GM12878 (cell line): Measurements from ENCODE around the gene PCDHA7. TPM values are rescaled to one million over a fixed set of nuclear protein-coding genes. Genes with fewer than 3 reads are reported as not detected.
"Not testable (repeated sequence)": the region's sequence is repeated elsewhere in the genome, so short reads cannot be mapped to it uniquely, and the experiment has no call there.

ENCODE experiments used
- ATAC-seq: fragments of 200-7000 bp; cut with Tn5 transposase; 3 replicates; pipeline ENCODE4 v1.9.1; 2020; ENCODE audit warnings: mild to moderate bottlenecking, moderate library complexity
- BruUV-seq: library from RNA; stranded (reverse); fragments of 400-500 nt; replicated peaks from 2 replicates; lab custom pipeline; 2021; lab: Mats Ljungman, UMichigan
- CTCF ChIA-PET: fragments of 300-600 bp; sonication (Branson Sonifier 250); formaldehyde crosslinking; extraction: SDS; loops from one replicate; lab custom pipeline; 2021; ENCODE audit warnings: inconsistent platforms; lab: Yijun Ruan, JAX
- POLR2A ChIA-PET: fragments of 350-600 bp; formaldehyde crosslinking; extraction: SDS; loops from one replicate; lab custom pipeline; 2021; ENCODE audit warnings: inconsistent platforms; lab: Charles Lee
- RAD21 ChIA-PET: fragments of 300-600 bp; sonication (Branson Sonifier 250); formaldehyde crosslinking; loops from one replicate; lab custom pipeline; 2023; ENCODE audit warnings: antibody characterized with exemption; ENCODE audit not compliant: unreplicated experiment; lab: Charles Lee
- SMC1A ChIA-PET: fragments of 300-600 bp; sonication (Branson Sonifier 250); formaldehyde crosslinking; loops from one replicate; lab custom pipeline; 2023; ENCODE audit not compliant: unreplicated experiment, uncharacterized antibody; lab: Charles Lee
- DNase-seq: peaks from one replicate; pipeline ENCODE4 v3.0.0-alpha.2; 2011; ENCODE audit warnings: low read depth, low spot score
- FAIRE-seq: peaks from 3 replicates; lab custom pipeline; 2011; peaks lifted over from hg19 to GRCh38; lab: Jason Lieb, UNC
- H2AFZ ChIP-seq: 2 replicates; pipeline ENCODE4 v1.6.0; 2011; ENCODE audit warnings: low read depth, low read length, control low read depth; ENCODE audit not compliant: control insufficient read depth
- H3K27ac ChIP-seq: 2 replicates; pipeline ENCODE4 v1.5.1; 2011; ENCODE audit warnings: control low read depth; ENCODE audit not compliant: control insufficient read depth, insufficient read depth
- H3K27me3 ChIP-seq, 2 experiments: replicated peaks in 1 of 2; 2 replicates each; pipeline versions ENCODE4 v1.6.0 to v1.6.1; 2011; ENCODE audit warnings: low read length in 1 of 2; ENCODE audit not compliant: control insufficient read depth in 2 of 2, insufficient read depth in 2 of 2
- H3K36me3 ChIP-seq, 2 experiments: 2 replicates each; pipeline ENCODE4 v1.5.1; 2011; ENCODE audit warnings: low read length in 1 of 2; ENCODE audit not compliant: control insufficient read depth in 2 of 2, insufficient read depth in 2 of 2
- H3K4me1 ChIP-seq: 2 replicates; pipeline ENCODE4 v1.6.1; 2011; ENCODE audit warnings: mild to moderate bottlenecking, low read length, moderate library complexity, mixed read lengths; ENCODE audit not compliant: control insufficient read depth, insufficient read depth
- H3K4me2 ChIP-seq: 2 replicates; pipeline ENCODE4 v1.6.0; 2011; ENCODE audit warnings: control low read depth; ENCODE audit not compliant: control insufficient read depth, insufficient read depth
- H3K4me3 ChIP-seq: fragments of 200-600 bp; sonication (generic); 2 replicates; pipeline ENCODE4 v1.5.1; 2016
- H3K79me2 ChIP-seq: 2 replicates; pipeline ENCODE4 v1.6.0; 2011; ENCODE audit warnings: low read length; ENCODE audit not compliant: control insufficient read depth, insufficient read depth
- H3K9ac ChIP-seq: 2 replicates; pipeline ENCODE4 v1.8.0; 2011; ENCODE audit warnings: low read length, control low read depth, mixed read lengths; ENCODE audit not compliant: control insufficient read depth, insufficient read depth
- H3K9me3 ChIP-seq: replicated peaks from 3 replicates; pipeline ENCODE4 v1.5.1; 2011; ENCODE audit warnings: mild to moderate bottlenecking, low read length; ENCODE audit not compliant: control insufficient read depth, insufficient read depth
- H4K20me1 ChIP-seq: 2 replicates; pipeline ENCODE4 v1.6.0; 2011; ENCODE audit not compliant: control insufficient read depth, insufficient read depth
- SRF ChIP-seq, 2 experiments: IDR thresholded peaks; 2 replicates each; pipeline ENCODE4 v1.6.1; 2011; ENCODE audit warnings: low read depth in 2 of 2, low read length in 2 of 2, mild to moderate bottlenecking in 1 of 2, moderate library complexity in 1 of 2
- WGBS: methylation state at CpG from one replicate; pipeline ENCODE4 v1.1.6; 2016; ENCODE audit warnings: low lambda C conversion rate; ENCODE audit not compliant: insufficient replicate concordance, insufficient coverage; ENCODE audit errors: missing lambda C conversion rate; 5-methylcytosine and 5-hydroxymethylcytosine counted together
- in situ Hi-C: fragments of 300-500 bp; cut with MboI; formaldehyde crosslinking; loops from 9 replicates; pipeline ENCODE4 v1.14.3; 2018; ENCODE audit warnings: mixed read lengths
- intact Hi-C: fragments of 100-400 bp; cut with micrococcal nuclease; formaldehyde crosslinking; loops from one replicate; pipeline ENCODE4 v1.14.2; 2022; ENCODE audit not compliant: unreplicated experiment
- polyA plus RNA-seq, 11 experiments: library from polyadenylated mRNA; depleted of rRNA in 4 of 11; unstranded in 6 of 11; stranded (reverse) in 5 of 11; fragments of >200 nt; fragmentation: Nextera tagmentation in 4 of 11; fragmentation: Illumina TruSeq in 1 of 11; extraction: Ambion mirVana in 4 of 11; extraction: Trizol in 1 of 11; gene quantifications; 1 replicate in 1 of 11; 2 replicates in 10 of 11; pipeline versions ENCODE4 v1.2.1 to v1.2.3, GENCODE V29; 2011 to 2016; ENCODE audit warnings: inconsistent platforms in 2 of 11, missing spikeins in 2 of 11, low read depth in 1 of 11
- total RNA-seq, 4 experiments: library from RNA; depleted of rRNA in 3 of 4; stranded (reverse); fragments of >200 nt in 3 of 4; fragmentation: Illumina TruSeq in 1 of 4; extraction: Trizol in 1 of 4; gene quantifications; 2 replicates each; pipeline versions ENCODE4 v1.2.1 to v1.2.3, GENCODE V29; 2013 to 2021

The PCDHA7 gene
- total and polyA plus RNA-seq, 10 of the 15 experiments (the other 5 are each of a cell fraction or from before 2014, with no cell fraction given) = 0.05 to 0.06 TPM; not detected in 8

DNA sequence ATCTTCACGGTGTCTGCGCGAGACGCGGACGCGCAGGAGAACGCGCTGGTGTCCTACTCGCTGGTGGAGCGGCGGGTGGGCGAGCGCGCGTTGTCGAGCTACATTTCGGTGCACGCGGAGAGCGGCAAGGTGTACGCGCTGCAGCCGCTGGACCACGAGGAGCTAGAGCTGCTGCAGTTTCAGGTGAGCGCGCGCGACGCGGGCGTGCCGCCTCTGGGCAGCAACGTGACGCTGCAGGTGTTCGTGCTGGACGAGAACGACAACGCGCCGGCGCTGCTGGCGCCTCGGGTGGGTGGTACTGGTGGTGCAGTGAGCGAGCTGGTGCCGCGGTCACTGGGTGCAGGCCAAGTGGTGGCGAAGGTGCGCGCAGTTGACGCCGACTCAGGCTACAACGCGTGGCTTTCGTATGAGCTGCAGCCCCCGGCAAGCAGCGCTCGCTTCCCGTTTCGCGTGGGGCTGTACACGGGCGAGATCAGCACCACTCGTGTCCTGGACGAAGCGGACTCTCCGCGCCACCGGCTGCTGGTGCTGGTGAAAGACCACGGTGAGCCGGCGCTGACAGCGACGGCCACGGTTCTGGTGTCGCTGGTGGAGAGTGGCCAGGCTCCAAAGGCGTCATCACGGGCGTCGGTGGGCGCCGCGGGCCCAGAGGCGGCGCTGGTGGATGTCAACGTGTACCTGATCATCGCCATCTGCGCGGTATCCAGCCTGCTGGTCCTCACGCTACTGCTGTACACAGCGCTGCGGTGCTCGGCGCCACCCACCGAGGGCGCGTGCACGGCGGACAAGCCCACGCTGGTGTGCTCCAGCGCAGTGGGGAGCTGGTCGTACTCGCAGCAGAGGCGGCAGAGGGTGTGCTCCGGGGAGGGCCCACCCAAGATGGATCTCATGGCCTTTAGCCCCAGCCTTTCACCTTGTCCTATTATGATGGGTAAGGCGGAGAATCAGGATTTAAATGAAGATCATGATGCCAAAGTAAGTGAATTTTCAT, 4.3 kb upstream of the PCDHA7 start:
- H2AFZ ChIP-seq, intact Hi-C loops, H4K20me1 ChIP-seq, H3K27ac ChIP-seq, CTCF ChIA-PET, H3K4me1 ChIP-seq, RAD21 ChIA-PET, in situ Hi-C loops, H3K9me3 ChIP-seq, H3K27me3 ChIP-seq, POLR2A ChIA-PET, ATAC-seq, H3K4me2 ChIP-seq, FAIRE-seq, DNase-seq, H3K9ac ChIP-seq, H3K79me2 ChIP-seq, H3K36me3 ChIP-seq, SMC1A ChIA-PET, BruUV-seq, H3K4me3 ChIP-seq: not testable (repeated sequence)
- WGBS = 92% methylated on average over 44 of the region's 106 CpGs
- TF ChIP-seq SRF (IDR thresholded peaks at IDR 0.05; ENCODE audit: low read depth in 2 of 2, low read length in 2 of 2) = peak in 1 of 2 experiments; percentile 81; a peak in 2 of 4 replicates

DNA sequence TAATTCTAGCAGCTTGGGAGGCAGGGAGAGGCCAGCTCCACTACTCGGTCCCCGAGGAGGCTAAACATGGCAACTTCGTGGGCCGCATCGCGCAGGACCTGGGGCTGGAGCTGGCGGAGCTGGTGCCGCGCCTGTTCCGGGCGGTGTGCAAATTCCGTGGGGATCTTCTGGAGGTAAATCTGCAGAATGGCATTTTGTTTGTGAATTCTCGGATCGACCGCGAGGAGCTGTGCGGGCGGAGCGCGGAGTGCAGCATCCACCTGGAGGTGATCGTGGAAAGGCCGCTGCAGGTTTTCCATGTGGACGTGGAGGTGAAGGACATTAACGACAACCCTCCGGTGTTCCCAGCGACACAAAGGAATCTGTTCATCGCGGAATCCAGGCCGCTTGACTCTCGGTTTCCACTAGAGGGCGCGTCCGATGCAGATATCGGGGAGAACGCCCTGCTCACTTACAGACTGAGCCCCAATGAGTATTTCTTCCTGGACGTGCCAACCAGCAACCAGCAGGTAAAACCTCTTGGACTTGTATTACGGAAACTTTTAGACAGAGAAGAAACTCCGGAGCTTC, 455 bp downstream of the PCDHA7 start:
- ATAC-seq, BruUV-seq, H2AFZ ChIP-seq, H3K79me2 ChIP-seq, H3K4me3 ChIP-seq, H3K36me3 ChIP-seq, intact Hi-C loops, SMC1A ChIA-PET, H3K9me3 ChIP-seq, POLR2A ChIA-PET, FAIRE-seq, in situ Hi-C loops, CTCF ChIA-PET, RAD21 ChIA-PET, H3K27ac ChIP-seq, H3K9ac ChIP-seq, H3K27me3 ChIP-seq, H3K4me2 ChIP-seq, H4K20me1 ChIP-seq, H3K4me1 ChIP-seq, DNase-seq: not testable (repeated sequence)
- WGBS = 82% methylated on average over 26 of the region's 38 CpGs
